GM18909 (cell line): Measurements from ENCODE around the gene DAG1.
"Not testable (repeated sequence)": the region's sequence is repeated elsewhere in the genome, so short reads cannot be mapped to it uniquely, and the experiment has no call there.

Source experiments
- ATAC-seq: cut with Tn5 transposase; IDR thresholded peaks from one replicate; pipeline ENCODE4 v1.9.1; 2021; ENCODE audit warnings: mild to moderate bottlenecking; ENCODE audit not compliant: unreplicated experiment, poor library complexity

Gene DAG1

GRCh38 chr3:49469037-49469935 is 781 bp upstream of the DAG1 start:
- no peak for ATAC-seq

- ATAC-seq: peak; percentile 17
Observed at GRCh38 chr3:49470714-49471420, 800 bp downstream of the DAG1 start.

- ATAC-seq: no peak
Observed at GRCh38 chr3:49471856-49472495, 1.9 kb downstream of the DAG1 start.

- ATAC-seq: no peak
Observed at GRCh38 chr3:49476563-49476962, 6.5 kb downstream of the DAG1 start.

GRCh38 chr3:49482766-49483165 is 12.7 kb downstream of the DAG1 start:
- no peak for ATAC-seq

GRCh38 chr3:49484471-49484870 is 14.4 kb downstream of the DAG1 start:
- ATAC-seq: no peak

GRCh38 chr3:49489247-49489646 is 19.2 kb downstream of the DAG1 start:
- no peak for ATAC-seq

GRCh38 chr3:49492969-49493368 is 22.9 kb downstream of the DAG1 start:
- no peak for ATAC-seq

- no peak for ATAC-seq
Observed at GRCh38 chr3:49493901-49494300, 23.8 kb downstream of the DAG1 start.

- no peak for ATAC-seq
Observed at GRCh38 chr3:49495023-49495422, 25.0 kb downstream of the DAG1 start.

GRCh38 chr3:49496845-49497244 is 26.8 kb downstream of the DAG1 start:
- not testable (repeated sequence) for ATAC-seq

- no peak for ATAC-seq
Observed at GRCh38 chr3:49497606-49498005, 27.5 kb downstream of the DAG1 start.

- ATAC-seq: no peak
Observed at GRCh38 chr3:49498239-49498638, 28.2 kb downstream of the DAG1 start.

- ATAC-seq: no peak
Observed at GRCh38 chr3:49498648-49499047, 28.6 kb downstream of the DAG1 start.

GRCh38 chr3:49500205-49500731 is 30.2 kb downstream of the DAG1 start:
- no peak for ATAC-seq

GRCh38 chr3:49500732-49501609 is 30.9 kb downstream of the DAG1 start:
- ATAC-seq: no peak

GRCh38 chr3:49501842-49502241 is 31.8 kb downstream of the DAG1 start:
- no peak for ATAC-seq

- no peak for ATAC-seq
Observed at GRCh38 chr3:49506906-49507305, 36.8 kb downstream of the DAG1 start.

GRCh38 chr3:49509028-49509561 is 39.0 kb downstream of the DAG1 start:
- no peak for ATAC-seq

GRCh38 chr3:49511639-49512038 is 41.6 kb downstream of the DAG1 start:
- ATAC-seq: no peak
